ENCODE data around the gene FOXE3.

- no peak for TF ChIP-seq CTCF (IDR thresholded peaks at IDR 0.05)
- TF ChIP-seq ZFX (IDR thresholded peaks at IDR 0.05; ENCODE audit: borderline replicate concordance), result no peak
These were observed 33.6 kb upstream of the FOXE3 start for GRCh38 chr1:47382399-47382983.
